IPS DF 19.7 (cell line): ENCODE measurements around the gene TBC1D19.

Source experiments
- DNase-seq: peaks from one replicate; pipeline ENCODE4 v3.0.0-alpha.2; 2013; ENCODE audit warnings: low read depth, low spot score

Gene TBC1D19

GRCh38 chr4:26731351-26732035 lies 147.6 kb downstream of the TBC1D19 start:
- no peak for DNase-seq

- no peak for DNase-seq
These were observed 148.5 kb downstream of the TBC1D19 start for GRCh38 chr4:26732356-26732755.

DNA sequence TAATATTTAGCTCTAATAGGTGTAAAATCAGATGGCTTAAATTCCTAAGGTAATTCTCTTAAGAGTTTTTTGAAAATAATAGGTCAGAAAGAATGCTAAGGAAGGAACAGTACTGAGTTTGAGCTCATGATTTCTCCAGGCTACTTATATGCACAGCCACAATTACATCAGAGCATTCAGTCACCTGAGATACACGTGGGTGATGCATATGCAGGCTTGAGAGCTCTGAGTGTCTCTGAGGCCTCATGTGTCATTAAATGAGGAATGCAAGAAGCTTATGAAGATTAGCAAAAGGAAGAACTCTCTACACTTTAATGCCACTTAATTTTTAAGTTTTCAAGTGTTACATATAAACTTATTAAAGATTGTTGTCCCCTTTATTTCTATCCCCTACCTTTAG lies 152.7 kb downstream of the TBC1D19 start:
- no peak for DNase-seq

GRCh38 chr4:26737385-26737784 lies 153.5 kb downstream of the TBC1D19 start:
- no peak for DNase-seq

- DNase-seq, result no peak
These were observed 157.6 kb downstream of the TBC1D19 start for GRCh38 chr4:26741491-26741871.

DNA sequence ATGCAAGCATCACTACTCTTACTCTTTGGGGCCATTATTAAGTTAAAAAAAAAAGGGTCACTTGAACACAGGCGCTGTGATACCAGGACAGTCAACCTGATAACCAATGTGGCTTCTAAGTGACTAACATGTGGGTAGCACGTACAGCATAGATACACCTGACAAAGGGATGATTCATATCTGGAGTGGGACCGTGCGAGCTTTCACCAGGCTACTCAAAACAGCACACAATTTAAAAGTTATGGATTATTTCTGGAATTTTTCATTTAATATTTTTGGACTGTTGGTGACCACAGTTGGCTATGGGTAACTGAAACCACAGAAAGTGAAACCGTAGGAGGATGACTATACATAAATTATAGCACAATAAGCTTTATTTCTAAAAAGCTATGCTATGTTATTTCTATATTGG lies 162.9 kb downstream of the TBC1D19 start:
- DNase-seq, result no peak

DNA sequence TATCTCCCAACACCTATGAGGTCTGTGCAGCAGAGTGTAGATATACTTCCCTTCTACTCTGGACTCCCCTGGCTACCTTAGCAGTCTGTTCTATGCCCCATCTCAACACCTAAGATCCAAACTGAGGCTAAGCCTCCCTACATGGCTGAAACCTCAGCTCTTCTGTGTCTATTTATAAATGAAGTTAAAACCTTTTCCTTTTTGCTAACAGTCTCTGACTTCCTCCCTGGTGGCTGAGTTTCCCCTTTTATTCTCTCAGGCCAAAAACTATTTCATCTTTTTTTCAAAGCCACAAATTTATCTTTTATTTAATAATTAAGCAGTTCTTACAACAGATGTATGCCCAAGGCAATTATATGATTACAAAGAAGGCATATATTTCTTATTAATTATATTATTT lies 164.9 kb downstream of the TBC1D19 start:
- no peak for DNase-seq

- DNase-seq, result no peak
These were observed 166.0 kb downstream of the TBC1D19 start for GRCh38 chr4:26749867-26750266.

- DNase-seq, result no peak
These were observed 167.1 kb downstream of the TBC1D19 start for GRCh38 chr4:26751004-26751403.

- DNase-seq, result no peak
These were observed 168.0 kb downstream of the TBC1D19 start for GRCh38 chr4:26751838-26752237.

DNA sequence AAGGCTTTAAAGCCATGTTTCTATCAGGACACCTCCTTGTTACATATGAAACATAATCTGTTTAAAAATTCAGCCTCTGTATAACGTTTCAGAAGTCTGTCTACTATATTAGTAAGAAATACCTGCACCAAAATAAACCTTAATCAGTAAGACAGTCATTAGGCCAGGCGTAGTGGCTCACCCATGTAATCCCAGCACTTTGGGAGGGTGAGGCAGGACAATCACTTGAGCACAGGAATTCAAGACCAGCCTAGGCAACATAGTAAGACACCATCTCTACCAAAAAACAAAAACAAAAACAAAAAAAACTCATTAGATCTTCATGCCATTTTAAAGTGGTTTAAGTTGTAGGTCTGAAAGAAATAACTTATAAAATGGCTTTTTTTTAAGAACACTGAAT lies 169.3 kb downstream of the TBC1D19 start:
- DNase-seq, result no peak

GRCh38 chr4:26753617-26754016 lies 169.7 kb downstream of the TBC1D19 start:
- DNase-seq, result no peak

- no peak for DNase-seq
These were observed 173.9 kb downstream of the TBC1D19 start for GRCh38 chr4:26757751-26758150.

DNA sequence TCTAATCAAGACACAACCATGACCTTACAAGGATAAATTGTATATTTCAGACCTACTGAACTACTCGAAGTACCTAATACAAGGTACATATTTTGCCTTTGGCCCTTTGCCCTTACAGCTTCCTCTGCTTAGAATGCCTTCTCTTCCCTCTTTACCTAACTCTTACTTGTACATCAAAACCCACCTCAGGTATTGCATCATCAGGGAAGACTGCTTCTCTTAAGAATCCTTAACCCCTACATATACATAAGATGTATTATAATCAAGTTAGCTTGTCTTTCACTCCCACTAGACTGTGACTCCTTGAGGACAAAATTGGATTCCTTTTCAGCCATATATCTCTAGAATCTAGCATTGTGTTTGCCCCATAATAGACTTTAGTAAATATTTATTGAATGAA lies 175.0 kb downstream of the TBC1D19 start:
- DNase-seq, result no peak

DNA sequence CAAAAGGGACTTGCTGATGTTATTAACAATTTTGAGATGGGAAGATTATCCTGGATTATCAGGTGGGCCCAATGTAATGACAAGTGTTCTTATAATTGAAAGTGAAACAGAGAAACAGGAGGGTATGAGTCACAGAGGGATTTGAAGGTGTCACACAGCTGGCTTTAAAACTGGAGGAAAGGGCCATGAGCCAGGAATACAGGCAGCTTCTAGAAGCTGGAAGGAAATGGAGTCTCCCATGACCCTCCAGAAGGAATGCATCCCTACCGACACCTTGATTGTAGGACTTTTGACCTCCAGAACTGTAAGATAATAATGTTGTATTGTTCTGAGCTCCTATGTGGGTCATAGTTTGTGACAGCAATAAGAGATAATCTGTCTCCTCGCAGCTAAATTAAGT lies 178.8 kb downstream of the TBC1D19 start:
- DNase-seq, result no peak

DNA sequence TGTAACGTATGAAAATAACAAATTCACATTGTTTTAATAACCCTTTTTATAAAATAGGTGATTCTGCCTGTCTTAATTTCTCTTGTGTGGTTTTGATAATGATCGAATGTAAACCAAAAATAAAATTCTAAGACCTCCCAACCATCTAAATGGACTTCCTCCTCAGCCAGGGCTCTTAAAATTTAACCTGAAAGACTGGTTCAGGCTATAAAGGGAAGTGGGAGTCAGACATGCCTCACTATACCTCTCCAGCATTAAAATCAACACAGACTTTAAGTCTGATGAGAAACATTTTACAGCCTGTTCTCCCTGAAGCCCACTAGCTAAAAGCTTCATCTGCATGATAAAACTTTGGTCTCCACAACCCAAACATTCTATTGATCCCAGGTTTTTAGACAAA lies 179.2 kb downstream of the TBC1D19 start:
- no peak for DNase-seq

GRCh38 chr4:26763648-26764047 lies 179.8 kb downstream of the TBC1D19 start:
- DNase-seq, result no peak

DNA sequence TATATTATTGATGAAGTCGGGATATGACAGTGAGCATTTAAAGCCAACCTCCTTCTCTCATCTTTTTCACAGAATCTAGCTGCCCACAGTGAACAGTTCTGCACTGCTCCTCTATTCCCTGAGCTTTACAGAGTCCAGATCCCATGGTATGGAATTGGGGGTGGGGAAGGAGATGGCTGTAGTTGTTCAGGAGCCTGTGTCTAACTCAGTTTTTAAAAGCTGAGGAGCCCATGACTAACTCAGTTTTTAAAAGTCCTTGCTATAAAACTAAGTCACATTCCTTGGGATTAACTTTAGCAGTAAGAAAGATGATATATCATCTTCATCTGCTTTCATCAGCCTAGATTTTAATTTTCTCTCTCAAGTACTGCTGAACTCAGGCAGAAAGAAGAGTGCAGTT lies 180.3 kb downstream of the TBC1D19 start:
- DNase-seq, result no peak

- DNase-seq, result no peak
These were observed 181.6 kb downstream of the TBC1D19 start for GRCh38 chr4:26765515-26765914.

- DNase-seq, result no peak
These were observed 182.3 kb downstream of the TBC1D19 start for GRCh38 chr4:26766141-26766540.

GRCh38 chr4:26772096-26772873 lies 188.4 kb downstream of the TBC1D19 start:
- DNase-seq, result no peak

DNA sequence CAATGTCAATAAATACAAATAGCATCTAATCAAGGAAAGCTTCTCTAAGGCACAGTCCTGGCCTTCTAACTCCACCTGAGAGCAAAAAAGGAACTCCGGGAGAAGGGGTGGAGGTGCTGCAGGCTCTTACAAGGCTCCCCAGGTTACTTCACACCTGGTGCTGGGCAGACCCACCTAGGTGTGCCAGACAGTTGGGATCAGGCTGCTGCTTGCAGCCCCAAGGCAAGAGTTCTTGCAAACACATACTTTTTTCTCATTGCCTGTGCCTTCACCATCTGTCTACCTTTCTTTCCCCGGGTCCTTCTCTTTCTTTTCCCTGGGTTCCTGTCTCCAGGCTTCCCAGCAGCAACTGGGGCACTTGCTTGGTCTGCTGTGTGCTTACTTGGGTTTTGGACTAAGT lies 195.3 kb downstream of the TBC1D19 start:
- DNase-seq, result no peak

- no peak for DNase-seq
These were observed 195.8 kb downstream of the TBC1D19 start for GRCh38 chr4:26779674-26780073.
